HG03066 (cell line): ENCODE measurements around the gene SLCO6A1.
A peak's percentile ranks its signal among the peaks of the same experiment; 100 is the strongest.

Source experiments
- ATAC-seq: cut with Tn5 transposase; IDR thresholded peaks from one replicate; pipeline ENCODE4 v1.9.1; 2021; ENCODE audit warnings: low read depth; ENCODE audit not compliant: unreplicated experiment

Gene SLCO6A1

DNA sequence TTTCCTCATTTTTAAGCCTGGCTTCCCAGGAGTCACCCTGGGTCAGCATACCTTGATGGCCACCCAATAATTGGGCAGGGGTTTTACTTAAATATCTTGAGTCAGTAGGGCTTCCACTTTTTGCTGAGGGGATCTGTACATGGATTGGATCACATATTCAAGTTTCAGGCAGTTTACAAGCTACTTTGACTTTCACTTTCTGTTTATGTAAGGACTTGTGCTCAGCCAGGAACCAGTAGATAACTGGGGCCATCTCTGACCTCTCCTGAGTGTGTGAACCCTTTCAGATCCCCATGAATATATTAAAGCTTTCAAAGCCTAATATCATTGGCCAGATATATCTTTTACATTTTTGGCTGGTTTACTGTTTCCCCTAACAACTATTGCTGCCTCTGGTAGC lies 45.1 kb downstream of the SLCO6A1 start:
- ATAC-seq, result peak; percentile 74

DNA sequence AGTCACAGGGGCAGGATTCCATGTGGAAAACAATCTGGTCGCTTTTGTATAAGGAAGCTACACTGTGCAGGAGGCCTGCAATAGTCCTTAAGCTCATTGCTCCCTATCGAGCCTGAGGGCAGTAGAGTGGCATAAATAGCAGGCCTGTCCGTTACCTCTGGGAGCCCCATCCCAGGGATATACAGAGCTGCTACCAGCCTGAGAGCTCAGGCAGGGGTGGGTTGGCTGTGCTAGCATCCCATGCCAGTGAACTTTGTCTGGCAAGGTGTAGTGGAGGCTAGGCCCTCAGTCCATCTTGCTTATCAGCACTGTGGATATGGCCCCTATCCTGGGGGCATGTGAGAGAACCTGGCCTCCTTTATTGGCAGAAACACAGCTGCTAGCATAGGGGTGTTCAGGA lies 47.7 kb downstream of the SLCO6A1 start:
- ATAC-seq, result no peak

DNA sequence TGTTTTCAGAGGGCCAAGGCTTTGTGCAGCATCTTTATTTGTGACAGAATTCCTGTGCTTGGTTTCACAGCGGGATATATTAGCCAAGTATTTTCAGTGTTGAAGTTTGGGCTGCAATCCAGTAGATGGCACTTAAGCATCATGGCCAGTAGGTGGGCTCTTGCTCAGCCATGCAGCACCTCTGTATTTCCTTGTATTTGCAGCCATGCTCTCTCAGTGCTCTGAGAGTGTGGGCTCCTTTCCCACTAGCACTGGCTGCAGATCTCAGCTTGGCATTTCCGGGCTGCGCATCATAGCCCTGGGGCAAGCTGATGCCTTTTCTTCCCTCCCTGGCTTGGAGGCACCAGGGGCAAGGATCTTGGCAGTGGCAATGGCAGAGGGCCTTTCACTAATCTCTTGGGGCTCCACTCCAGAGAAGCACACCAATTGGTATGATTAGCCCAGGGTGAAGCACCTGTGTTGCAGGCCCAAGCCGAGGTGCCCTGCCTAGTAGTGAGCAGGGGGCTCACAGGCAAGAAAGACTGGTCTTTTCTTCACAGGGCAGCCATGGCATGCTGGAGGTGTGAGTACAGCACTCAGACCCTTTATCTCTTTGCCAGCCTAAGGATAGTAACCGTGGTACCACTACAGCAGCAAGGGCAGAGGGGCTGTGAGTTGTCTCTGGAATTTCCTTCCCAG lies 48.3 kb downstream of the SLCO6A1 start:
- no peak for ATAC-seq

DNA sequence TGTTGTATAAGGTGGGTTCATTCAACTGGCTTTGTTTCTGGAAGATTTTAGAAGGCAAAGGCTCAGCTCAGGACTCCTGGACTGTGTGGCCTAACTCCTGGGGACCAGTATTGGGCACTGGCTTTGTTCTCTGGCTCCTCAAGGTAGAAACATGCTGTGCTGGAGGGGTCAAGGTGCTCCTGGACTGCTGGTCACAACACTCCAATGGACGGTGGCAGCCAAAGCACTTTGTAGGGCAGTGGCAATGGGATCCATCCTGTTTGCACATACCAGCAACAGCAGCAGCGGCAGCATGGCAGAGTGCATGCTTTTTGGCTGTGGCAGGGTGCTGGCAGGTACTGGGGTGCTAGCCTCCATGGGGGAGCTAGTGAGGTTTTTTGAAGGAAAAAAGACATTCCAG lies 65.3 kb downstream of the SLCO6A1 start:
- no peak for ATAC-seq

DNA sequence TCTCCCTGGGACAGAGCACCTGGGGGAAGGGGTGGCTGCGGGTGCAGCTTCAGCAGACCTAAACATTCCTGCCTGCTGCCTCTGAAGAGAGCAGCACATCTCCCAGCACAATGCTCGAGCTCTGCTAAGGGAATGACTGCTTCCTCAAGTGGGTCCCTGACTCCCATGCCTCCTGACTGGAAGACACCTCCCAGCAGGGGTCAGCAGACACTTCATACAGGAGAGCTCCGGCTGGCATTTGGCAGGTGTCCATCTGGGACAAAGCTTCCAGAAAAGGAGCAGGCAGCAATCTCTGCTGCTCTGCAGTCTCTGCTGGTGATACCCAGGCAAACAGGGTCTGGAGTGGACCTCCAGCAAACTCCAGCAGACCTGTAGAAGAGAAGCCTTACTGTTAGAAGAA lies 77.2 kb downstream of the SLCO6A1 start:
- ATAC-seq, result no peak

DNA sequence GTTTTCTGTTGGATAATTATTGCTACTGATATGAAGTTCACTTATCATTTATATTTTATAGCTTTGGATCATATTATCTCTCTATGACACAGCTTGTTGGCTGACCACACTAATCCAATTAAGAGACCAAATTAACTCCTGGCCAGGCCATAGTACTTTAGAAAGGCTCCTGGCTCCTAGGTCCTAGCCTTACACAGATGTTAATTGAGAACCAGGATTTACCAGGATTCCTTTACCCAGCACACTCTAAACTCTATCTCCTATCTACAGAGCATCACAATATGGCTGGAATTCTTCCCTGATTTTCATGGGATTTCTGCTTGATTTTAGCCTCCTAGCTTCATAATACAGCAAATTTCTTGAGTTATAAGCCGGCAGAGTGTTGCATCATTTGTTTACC lies 80.3 kb downstream of the SLCO6A1 start:
- no peak for ATAC-seq

DNA sequence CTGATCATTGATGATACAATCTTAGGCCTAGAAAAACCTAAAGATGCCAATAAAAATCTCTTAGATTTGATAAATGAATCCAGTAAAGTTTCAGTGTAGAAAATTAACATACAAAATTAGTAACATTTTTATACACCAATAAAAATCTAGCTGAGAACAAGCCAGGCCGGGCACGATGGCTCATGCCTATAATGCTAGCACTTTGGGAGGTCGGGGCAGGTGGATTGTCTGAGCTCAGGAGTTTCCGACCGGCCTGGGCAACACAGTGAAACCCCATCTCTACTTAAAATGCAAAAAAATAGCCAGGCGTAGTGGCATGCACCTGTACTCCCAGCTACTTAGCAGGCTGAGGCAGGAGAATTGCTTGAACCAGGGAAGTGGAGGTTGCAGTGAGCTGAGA lies 84.4 kb downstream of the SLCO6A1 start:
- no peak for ATAC-seq

DNA sequence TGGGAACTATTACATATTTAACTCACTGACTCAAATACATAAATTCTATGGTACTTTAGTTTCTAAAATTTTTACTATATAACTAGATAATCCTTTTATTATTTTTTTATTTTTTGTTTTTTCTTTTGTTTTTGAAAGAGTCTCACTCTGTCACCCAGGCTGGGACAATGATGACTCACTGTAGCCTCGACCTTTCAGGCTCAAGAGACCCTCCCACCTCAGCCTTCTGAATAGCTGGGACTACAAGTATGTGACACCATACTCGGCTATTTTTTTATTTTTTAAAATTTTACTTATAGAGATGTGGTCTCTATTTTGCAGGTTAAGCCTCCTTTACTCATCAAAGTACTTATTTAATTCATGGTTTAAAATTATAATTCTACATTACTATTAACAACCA lies 110.6 kb downstream of the SLCO6A1 start:
- ATAC-seq, result no peak

DNA sequence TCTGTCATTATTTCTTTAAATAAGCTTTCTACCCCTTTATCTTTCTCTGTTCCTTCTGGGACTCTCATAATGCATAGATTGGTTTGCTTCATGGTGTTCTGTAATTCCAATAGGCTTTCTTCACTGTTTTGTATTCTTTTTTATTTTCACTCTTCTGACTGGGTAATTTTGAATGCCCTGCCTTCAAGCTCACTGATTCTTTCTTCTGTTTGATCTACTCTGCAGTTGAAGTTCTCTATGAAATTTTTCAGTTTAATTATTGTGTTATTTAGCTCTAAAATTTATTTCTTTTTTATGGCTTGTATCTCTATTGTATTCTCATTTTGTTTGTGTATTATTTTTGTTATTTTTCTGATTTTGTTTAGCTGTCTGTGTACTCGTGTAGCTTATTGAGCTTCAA lies 113.4 kb downstream of the SLCO6A1 start:
- no peak for ATAC-seq

DNA sequence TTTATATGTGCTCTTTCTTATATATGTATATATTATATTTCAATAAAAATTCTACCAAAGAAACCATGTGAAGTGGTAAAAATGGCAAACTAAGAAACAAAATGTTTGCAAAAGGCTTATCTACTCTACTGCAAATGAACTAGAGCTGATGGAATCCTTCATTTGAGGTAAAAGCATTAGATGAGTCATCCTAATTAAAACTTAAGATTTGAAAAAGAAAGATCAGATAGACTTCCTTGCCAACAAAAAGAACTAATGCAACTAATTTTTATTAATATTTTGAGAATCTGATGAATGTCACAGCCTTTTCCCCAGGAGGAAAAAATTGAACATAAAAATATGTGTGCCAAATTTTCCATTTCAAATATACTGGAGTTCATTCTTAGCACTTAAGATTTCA lies 118.6 kb downstream of the SLCO6A1 start:
- no peak for ATAC-seq

DNA sequence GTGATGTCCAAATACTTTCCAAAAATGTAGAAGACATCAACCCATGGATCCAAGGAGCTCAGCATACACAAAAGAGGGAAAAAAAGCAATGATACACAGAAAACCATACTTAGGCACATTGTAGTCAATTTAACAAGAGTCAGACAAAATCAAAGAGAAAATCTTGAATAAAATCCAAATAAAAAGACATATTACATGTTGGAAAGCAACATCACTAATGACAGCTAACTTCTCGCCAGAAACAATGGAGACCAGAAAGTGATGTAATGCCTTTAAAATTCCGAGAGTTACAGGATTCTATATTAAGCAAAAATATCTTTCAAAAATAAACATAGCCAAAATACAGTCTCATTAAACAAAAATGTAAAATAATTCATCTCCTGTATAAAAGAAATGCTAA lies 122.9 kb downstream of the SLCO6A1 start:
- no peak for ATAC-seq

DNA sequence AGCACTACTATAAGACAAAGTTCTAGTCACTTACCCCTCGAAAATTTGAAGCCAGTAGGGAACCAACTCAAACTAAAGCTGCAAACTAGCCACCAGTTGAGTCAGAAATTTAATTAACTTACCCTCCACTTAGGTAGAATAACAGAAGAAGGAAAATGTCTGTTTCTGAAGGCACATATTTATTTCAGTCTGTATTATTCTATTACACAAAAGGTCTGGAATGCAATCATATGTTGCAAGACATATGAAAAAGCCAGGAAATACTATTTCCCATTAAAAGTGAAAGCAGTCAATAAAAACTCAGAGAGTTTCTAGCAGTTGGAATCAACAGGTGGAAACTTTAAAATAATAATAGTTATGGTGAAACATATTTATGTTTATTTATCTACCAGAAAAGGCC lies 123.5 kb downstream of the SLCO6A1 start:
- ATAC-seq, result no peak

DNA sequence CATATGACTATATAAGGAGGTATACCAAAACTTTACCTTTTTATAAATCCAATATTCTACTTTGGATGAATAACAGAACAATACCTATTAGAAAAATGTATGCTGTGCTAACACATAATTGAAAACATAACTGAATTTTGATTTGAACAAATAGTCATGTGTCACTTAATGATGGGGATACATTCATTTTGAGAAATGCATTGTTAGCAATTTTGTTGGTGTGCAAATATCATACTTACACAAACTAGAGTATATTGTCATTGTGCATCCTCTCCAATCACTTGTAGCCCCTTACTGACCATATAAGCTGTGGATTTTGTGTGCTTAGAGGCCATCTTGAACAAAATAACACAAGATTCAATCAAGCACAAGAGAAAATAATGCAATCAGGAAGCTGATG lies 130.4 kb downstream of the SLCO6A1 start:
- no peak for ATAC-seq

DNA sequence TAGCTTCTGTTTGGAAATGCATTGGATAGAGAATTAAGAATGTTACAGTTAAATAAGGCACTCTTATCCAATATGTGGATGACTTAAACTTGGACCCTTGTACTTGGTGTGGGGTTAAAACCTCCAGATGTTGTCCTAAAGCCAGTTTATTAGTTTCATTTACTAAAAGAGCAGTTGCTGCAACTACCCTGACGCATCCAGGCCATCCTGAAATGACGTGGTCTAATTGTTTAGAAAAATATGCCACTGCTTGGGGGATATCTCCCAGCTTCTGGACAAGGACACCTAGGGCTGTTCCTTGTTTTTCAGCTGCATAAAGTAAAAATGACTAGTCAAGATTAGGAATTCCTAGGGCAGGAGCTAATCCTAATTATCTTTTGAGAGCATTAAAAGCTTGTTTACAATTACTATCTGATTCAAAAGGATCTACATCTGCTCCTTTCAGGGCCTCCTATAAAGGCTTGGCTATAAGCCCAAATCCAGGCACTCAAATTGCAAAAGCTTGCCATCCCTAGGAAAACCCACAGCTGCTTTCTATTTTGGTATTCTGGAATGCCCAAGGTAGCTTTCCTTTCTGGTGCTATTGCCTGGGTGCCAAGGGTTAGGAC lies 157.0 kb downstream of the SLCO6A1 start:
- no peak for ATAC-seq

DNA sequence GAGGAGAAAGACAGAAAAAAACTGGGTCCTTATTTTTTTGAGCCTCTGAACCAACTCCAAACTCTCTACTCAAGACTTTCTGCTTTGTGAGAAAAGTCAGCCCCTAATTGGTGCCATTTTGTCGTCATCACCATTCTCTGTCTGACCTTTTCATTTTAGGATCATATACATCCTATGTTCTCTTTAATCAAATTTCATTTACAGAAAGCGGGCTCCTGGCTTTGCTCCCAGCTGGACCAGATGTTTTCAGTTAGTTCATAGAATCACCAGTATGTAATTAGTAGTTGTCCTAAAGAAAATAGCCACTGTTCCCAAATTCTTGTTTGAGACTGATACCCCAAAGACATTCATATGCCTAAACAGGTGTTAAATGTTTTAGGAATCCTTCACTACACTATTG lies 174.1 kb downstream of the SLCO6A1 start:
- ATAC-seq, result no peak
